Esophagus squamous epithelium (tissue), 5 donors: Measurements from ENCODE around the gene SMIM9. TPM values are rescaled to one million over a fixed set of nuclear protein-coding genes. Genes with fewer than 3 reads are reported as not detected.
"Not testable (repeated sequence)": the region's sequence is repeated elsewhere in the genome, so short reads cannot be mapped to it uniquely, and the experiment has no call there.

Source experiments
- DNase-seq: peaks from one replicate; lab custom pipeline; 2025; lab: John Stamatoyannopoulos, UW
- H3K27ac ChIP-seq, 4 donors: fragments of 200-600 bp; sonication (generic); one replicate each; pipeline ENCODE4 v1.5.1; 2016 to 2019; ENCODE audit warnings: mild to moderate bottlenecking in 1 of 4
- H3K27me3 ChIP-seq, 4 donors: fragments of 200-600 bp; sonication (generic); 1 replicate in 3 of 4; 2 replicates in 1 of 4; pipeline versions ENCODE4 v1.5.1 to v1.6.0; 2017 to 2021; ENCODE audit warnings: antibody characterized with exemption in 1 of 4
- H3K36me3 ChIP-seq, 3 donors: fragments of 200-600 bp; sonication (generic); one replicate each; pipeline ENCODE4 v1.5.1; 2016 to 2019
- H3K4me1 ChIP-seq, 3 donors: fragments of 200-600 bp; sonication (generic); one replicate each; pipeline ENCODE4 v1.5.1; 2017 to 2019
- H3K4me3 ChIP-seq, 4 donors: fragments of 200-600 bp; sonication (generic); 1 replicate in 3 of 4; 2 replicates in 1 of 4; pipeline ENCODE4 v1.5.1; 2016 to 2019; ENCODE audit warnings: mild to moderate bottlenecking in 2 of 4, moderate library complexity in 1 of 4
- H3K9me3 ChIP-seq, 3 donors: fragments of 200-600 bp; sonication (generic); one replicate each; pipeline ENCODE4 v1.5.1; 2016 to 2019
- CTCF ChIP-seq, 6 experiments: fragments of 450-650 bp in 4 of 6; fragments of 200-600 bp in 2 of 6; sonication (generic) in 2 of 6; IDR thresholded peaks; one replicate each; pipeline ENCODE4 v1.5.1; 2016 to 2019; ENCODE audit warnings: antibody characterized with exemption in 6 of 6, mild to moderate bottlenecking in 4 of 6, moderate library complexity in 4 of 6
- POLR2A ChIP-seq, 4 donors: fragments of 450-650 bp; IDR thresholded peaks; one replicate each; pipeline ENCODE4 v1.6.1; 2017; ENCODE audit warnings: antibody characterized with exemption in 4 of 4, mild to moderate bottlenecking in 4 of 4, moderate library complexity in 3 of 4
- WGBS, 2 donors: methylation state at CpG; one replicate each; pipeline ENCODE4 v1.1.5; 2018; 5-methylcytosine and 5-hydroxymethylcytosine counted together
- intact Hi-C: fragments of 100-400 bp; cut with DNase I; formaldehyde crosslinking; loops from one replicate; pipeline ENCODE4 v1.15.0; 2022
- total RNA-seq, 4 donors: library from RNA; depleted of rRNA; stranded (reverse); fragments of >200 nt; gene quantifications; one replicate each; pipeline ENCODE4 v1.1.0, GENCODE V29; 2016
- donor health status: DM: yes; HTN: yes; CAD: no.

SMIM9 gene
- total RNA-seq, 4 donors from 2014 or later: not detected

GRCh38 chrX:154828016-154828408 is 6.5 kb downstream of the SMIM9 start:
- H3K4me3 ChIP-seq: no peak overlapping the region
- DNase-seq: no peak
- intact Hi-C loops: no loop called here
- H3K4me1 ChIP-seq: no peaks in the 10 kb centered on the region
- no peaks in the 10 kb centered on the region for H3K9me3 ChIP-seq
- H3K36me3 ChIP-seq: no peaks in the 10 kb centered on the region
- no peaks in the 10 kb centered on the region for H3K27me3 ChIP-seq
- 64 to 93% methylated on average over 2 of the region's 2 CpGs for WGBS, 2 donors
- TF ChIP-seq CTCF (IDR thresholded peaks at IDR 0.05) (no peak), POLR2A (IDR thresholded peaks at IDR 0.05) (no peak)
- H3K27ac ChIP-seq: no peak overlapping the region

GRCh38 chrX:154827194-154828015 is 7.1 kb downstream of the SMIM9 start:
- Histone ChIP-seq H3K4me1 (no peaks in the 10 kb centered on the region), H3K27ac (no peak overlapping the region), H3K36me3 (no peaks in the 10 kb centered on the region), H3K4me3 (no peak overlapping the region), H3K27me3 (no peaks in the 10 kb centered on the region), H3K9me3 (no peaks in the 10 kb centered on the region)
- no peak for TF ChIP-seq POLR2A (IDR thresholded peaks at IDR 0.05)
- TF ChIP-seq CTCF (IDR thresholded peaks at IDR 0.05): no peak
- no peak for DNase-seq
- 50 to 58% methylated on average over 3 to 4 of the region's 4 CpGs for WGBS, 2 donors
- intact Hi-C loops: no loop called here

DNA sequence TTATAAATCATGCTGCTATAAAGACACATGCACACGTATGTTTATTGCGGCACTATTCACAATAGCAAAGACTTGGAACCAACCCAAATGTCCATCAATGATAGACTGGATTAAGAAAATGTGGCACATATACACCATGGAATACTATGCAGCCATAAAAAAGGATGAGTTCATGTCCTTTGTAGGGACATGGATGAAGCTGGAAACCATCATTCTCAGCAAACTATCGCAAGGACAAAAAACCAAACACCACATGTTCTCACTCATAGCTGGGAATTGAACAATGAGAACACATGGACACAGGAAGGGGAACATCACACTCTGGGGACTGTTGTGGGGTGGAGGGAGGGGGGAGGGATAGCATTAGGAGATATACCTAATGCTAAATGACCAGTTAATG is 8.9 kb downstream of the SMIM9 start:
- H3K36me3 ChIP-seq, intact Hi-C loops: not testable (repeated sequence)

DNA sequence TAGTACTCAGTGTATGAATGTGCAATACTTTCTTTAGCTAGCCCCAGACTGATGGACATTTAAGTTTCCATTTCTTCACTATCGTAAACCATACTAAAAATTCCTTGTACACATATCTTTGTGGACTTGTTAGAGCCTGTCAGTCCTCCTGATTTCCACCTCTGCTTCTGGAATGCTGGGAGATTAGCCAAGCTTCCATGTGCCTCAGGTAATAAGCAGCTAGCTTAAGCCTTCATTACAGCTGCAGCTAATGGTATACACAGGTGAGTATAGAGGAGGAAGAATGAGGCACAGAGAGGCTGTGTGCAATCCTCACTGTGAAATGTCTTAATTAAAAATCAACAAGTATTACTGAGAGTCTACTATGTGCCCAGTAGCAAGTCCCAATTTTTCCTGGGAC is 9.8 kb downstream of the SMIM9 start:
- H3K9me3 ChIP-seq: no peaks in the 10 kb centered on the region
- TF ChIP-seq CTCF (IDR thresholded peaks at IDR 0.05) (no peak), POLR2A (IDR thresholded peaks at IDR 0.05) (no peak)
- H3K36me3 ChIP-seq: no peaks in the 10 kb centered on the region
- H3K27me3 ChIP-seq: no peaks in the 10 kb centered on the region
- no peaks in the 10 kb centered on the region for H3K4me1 ChIP-seq
- no peak overlapping the region for H3K27ac ChIP-seq
- 61 to 63% methylated on average over 1 of the region's 1 CpG for WGBS, 2 donors
- intact Hi-C loops: no loop called here
- no peak for DNase-seq
- no peak overlapping the region for H3K4me3 ChIP-seq

More for the DNA sequence above, 8.9 kb downstream of the SMIM9 start:
- WGBS, 2 donors: 100% methylated on average over 1 of the region's 3 CpGs; no CpG with 5 or more reads in 1 of the 2 donors
- H3K4me1 ChIP-seq, H3K27me3 ChIP-seq, H3K27ac ChIP-seq, H3K4me3 ChIP-seq, DNase-seq, H3K9me3 ChIP-seq: not testable (repeated sequence)

DNA sequence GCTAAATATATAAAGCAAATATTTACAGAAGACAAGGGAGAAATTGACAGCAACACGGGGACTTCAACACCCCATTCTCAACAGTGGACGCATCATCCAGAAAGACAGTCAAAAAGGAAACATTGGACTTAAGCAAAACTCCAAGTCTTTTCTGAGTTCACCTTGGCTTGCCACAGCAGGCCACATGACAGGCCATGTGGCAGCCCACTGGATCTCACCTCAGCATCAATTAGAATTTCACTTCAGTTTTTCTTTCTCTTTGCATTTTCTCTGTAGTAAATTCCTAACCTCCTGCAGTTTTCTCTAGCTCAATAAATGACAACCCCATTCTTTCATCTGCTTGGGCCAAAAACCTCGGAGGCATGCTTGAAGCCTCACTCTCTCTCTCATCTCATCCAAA is 12.4 kb downstream of the SMIM9 start:
- no peaks in the 10 kb centered on the region for H3K27me3 ChIP-seq
- no peaks in the 10 kb centered on the region for H3K36me3 ChIP-seq
- TF ChIP-seq POLR2A (IDR thresholded peaks at IDR 0.05) (no peak), CTCF (IDR thresholded peaks at IDR 0.05) (no peak)
- H3K4me1 ChIP-seq: no peaks in the 10 kb centered on the region
- no peak overlapping the region for H3K27ac ChIP-seq
- no peak overlapping the region for H3K4me3 ChIP-seq
- 72 to 76% methylated on average over 3 of the region's 3 CpGs for WGBS, 2 donors
- DNase-seq: no peak
- no peaks in the 10 kb centered on the region for H3K9me3 ChIP-seq
- intact Hi-C loops: no loop called here
